Embryonic facial prominence (tissue), 1 donor: ENCODE results near the gene ZNF423.

Source experiments
- DNase-seq: peaks from one replicate; pipeline ENCODE4 v3.0.0-alpha.2; 2016; ENCODE audit errors: extremely low spot score

The ZNF423 gene

GRCh38 chr16:49532873-49533272 lies 323.0 kb downstream of the ZNF423 start:
- DNase-seq, result no peak

GRCh38 chr16:49531931-49532840 lies 323.7 kb downstream of the ZNF423 start:
- no peak for DNase-seq

GRCh38 chr16:49531425-49531824 lies 324.5 kb downstream of the ZNF423 start:
- no peak for DNase-seq

GRCh38 chr16:49530427-49530970 lies 325.4 kb downstream of the ZNF423 start:
- no peak for DNase-seq

- no peak for DNase-seq
Observed at GRCh38 chr16:49529411-49530045, 326.4 kb downstream of the ZNF423 start.

- DNase-seq, result no peak
Observed at GRCh38 chr16:49528866-49529288, 327.0 kb downstream of the ZNF423 start.

- DNase-seq, result no peak
Observed at GRCh38 chr16:49528060-49528865, 327.6 kb downstream of the ZNF423 start.

GRCh38 chr16:49527611-49528010 lies 328.3 kb downstream of the ZNF423 start:
- no peak for DNase-seq

- DNase-seq, result no peak
Observed at GRCh38 chr16:49526860-49527365, 329.0 kb downstream of the ZNF423 start.

- no peak for DNase-seq
Observed at GRCh38 chr16:49524947-49525315, 331.0 kb downstream of the ZNF423 start.

- no peak for DNase-seq
Observed at GRCh38 chr16:49524216-49524946, 331.5 kb downstream of the ZNF423 start.

- no peak for DNase-seq
Observed at GRCh38 chr16:49523435-49524159, 332.3 kb downstream of the ZNF423 start.

- DNase-seq, result no peak
Observed at GRCh38 chr16:49521734-49522325, 334.1 kb downstream of the ZNF423 start.

GRCh38 chr16:49520492-49521038 lies 335.3 kb downstream of the ZNF423 start:
- DNase-seq, result no peak

GRCh38 chr16:49519741-49520140 lies 336.2 kb downstream of the ZNF423 start:
- DNase-seq, result no peak

GRCh38 chr16:49519008-49519656 lies 336.8 kb downstream of the ZNF423 start:
- no peak for DNase-seq

GRCh38 chr16:49516382-49517036 lies 339.4 kb downstream of the ZNF423 start:
- DNase-seq, result no peak

- DNase-seq, result no peak
Observed at GRCh38 chr16:49515861-49516260, 340.1 kb downstream of the ZNF423 start.
